ENCODE results near the gene FGF14. TPM values are rescaled to one million over a fixed set of nuclear protein-coding genes. Genes with fewer than 3 reads are reported as not detected.

The FGF14 gene
- total and polyA plus RNA-seq, 2 donors from 2014 or later = 0.47 to 3.3 TPM

DNA sequence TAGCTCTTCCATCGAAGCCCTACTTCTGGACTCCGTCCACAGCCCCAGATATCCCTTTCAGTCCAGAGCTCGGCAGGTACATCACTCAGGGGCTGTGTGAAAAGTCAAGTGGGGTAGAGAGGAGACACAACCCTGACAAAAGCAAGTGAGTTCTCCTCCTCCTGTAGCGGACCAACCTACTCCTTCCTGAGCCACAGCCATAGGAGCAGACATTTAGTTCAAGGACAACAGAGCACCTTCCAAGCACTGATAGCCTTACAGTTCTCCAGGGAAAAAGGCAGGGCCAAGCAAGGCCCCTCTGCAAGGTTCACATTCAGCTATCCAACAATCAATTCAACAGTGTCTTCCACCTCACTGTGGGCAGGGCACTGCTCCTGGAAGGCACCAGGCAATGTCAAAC is 89.0 kb downstream of the FGF14 start:
- Histone ChIP-seq H3K27ac (ENCODE audit: low read depth in 2 of 2, low read length in 2 of 2) (no peak overlapping the region), H3K36me3 (ENCODE audit: control insufficient read depth in 2 of 3, insufficient read depth in 3 of 3, low read length in 3 of 3) (no peaks in the 10 kb centered on the region), H3K9ac (ENCODE audit: low read length in 3 of 3) (no peak overlapping the region), H3K4me1 (ENCODE audit: control insufficient read depth in 2 of 3, insufficient read depth in 2 of 3, low read depth in 1 of 3, low read length in 3 of 3) (no peaks in the 10 kb centered on the region), H3K9me3 (ENCODE audit: control insufficient read depth in 2 of 3, insufficient read depth in 1 of 3, low read length in 3 of 3) (no peaks in the 10 kb centered on the region), H3K4me3 (ENCODE audit: low read length in 3 of 3) (no peak overlapping the region), H3K27me3 (ENCODE audit: control insufficient read depth, insufficient read depth, low read length) (no peaks in the 10 kb centered on the region)
- DNase-seq = peak in 1 of 5 donors; percentile 29
- TF ChIP-seq, protein P1, sequence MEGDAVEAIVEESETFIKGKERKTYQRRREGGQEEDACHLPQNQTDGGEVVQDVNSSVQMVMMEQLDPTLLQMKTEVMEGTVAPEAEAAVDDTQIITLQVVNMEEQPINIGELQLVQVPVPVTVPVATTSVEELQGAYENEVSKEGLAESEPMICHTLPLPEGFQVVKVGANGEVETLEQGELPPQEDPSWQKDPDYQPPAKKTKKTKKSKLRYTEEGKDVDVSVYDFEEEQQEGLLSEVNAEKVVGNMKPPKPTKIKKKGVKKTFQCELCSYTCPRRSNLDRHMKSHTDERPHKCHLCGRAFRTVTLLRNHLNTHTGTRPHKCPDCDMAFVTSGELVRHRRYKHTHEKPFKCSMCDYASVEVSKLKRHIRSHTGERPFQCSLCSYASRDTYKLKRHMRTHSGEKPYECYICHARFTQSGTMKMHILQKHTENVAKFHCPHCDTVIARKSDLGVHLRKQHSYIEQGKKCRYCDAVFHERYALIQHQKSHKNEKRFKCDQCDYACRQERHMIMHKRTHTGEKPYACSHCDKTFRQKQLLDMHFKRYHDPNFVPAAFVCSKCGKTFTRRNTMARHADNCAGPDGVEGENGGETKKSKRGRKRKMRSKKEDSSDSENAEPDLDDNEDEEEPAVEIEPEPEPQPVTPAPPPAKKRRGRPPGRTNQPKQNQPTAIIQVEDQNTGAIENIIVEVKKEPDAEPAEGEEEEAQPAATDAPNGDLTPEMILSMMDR (IDR thresholded peaks at IDR 0.05; ENCODE audit: borderline replicate concordance, extremely low read depth, insufficient read depth) = no peak
- intact Hi-C loops (cut with DNase I) = no loop called here
- no peak for FAIRE-seq

DNA sequence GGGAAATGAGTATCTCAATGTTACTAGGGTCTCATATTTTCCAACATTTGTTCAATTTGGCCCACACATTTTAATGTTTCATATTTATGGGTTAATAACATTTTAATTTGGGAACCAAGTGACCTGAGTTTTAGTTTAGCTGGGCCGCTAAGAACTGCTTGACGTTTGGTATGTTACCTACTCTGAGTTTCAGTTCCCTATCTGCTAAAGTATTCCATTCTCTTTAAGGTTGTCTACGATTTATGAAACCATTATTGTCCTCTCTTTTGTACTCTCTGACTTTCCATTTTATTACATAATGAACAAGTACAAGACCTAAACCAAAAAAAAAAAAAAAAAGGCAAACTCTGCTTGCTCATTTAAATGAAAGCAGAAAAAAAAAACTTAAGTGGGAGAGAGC is 89.9 kb downstream of the FGF14 start:
- TF ChIP-seq, protein P1 (IDR thresholded peaks at IDR 0.05; ENCODE audit: borderline replicate concordance, extremely low read depth, insufficient read depth) = no peak
- Histone ChIP-seq H3K27ac (ENCODE audit: low read depth in 2 of 2, low read length in 2 of 2) (no peak overlapping the region), H3K36me3 (ENCODE audit: control insufficient read depth in 2 of 3, insufficient read depth in 3 of 3, low read length in 3 of 3) (no peaks in the 10 kb centered on the region), H3K27me3 (ENCODE audit: control insufficient read depth, insufficient read depth, low read length) (no peaks in the 10 kb centered on the region), H3K9ac (ENCODE audit: low read length in 3 of 3) (no peak overlapping the region), H3K4me3 (ENCODE audit: low read length in 3 of 3) (no peak overlapping the region), H3K9me3 (ENCODE audit: control insufficient read depth in 2 of 3, insufficient read depth in 1 of 3, low read length in 3 of 3) (no peaks in the 10 kb centered on the region), H3K4me1 (ENCODE audit: control insufficient read depth in 2 of 3, insufficient read depth in 2 of 3, low read depth in 1 of 3, low read length in 3 of 3) (no peaks in the 10 kb centered on the region)
- DNase-seq (no peak), FAIRE-seq (no peak)
- intact Hi-C loops (cut with DNase I) = no loop called here

DNA sequence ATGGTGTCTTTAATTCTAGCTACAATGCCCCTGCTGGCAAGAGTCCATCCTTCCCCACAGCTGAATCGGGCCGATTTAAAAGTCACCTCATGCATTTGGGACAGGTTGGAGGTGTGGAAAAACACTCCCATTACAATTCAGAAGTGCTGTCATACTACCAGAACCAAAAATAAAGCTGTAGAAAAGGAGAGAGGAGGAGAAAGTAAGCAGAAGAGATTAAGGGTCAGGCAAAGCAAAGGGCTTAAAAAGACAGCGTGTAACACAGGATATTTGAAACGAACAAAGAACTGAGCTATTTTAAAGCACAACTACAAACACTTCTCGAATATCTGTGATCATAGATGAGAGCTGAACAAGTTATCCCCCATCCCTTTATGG is 90.4 kb downstream of the FGF14 start:
- H3K36me3 ChIP-seq (ENCODE audit: control insufficient read depth in 2 of 3, insufficient read depth in 3 of 3, low read length in 3 of 3) = no peaks in the 10 kb centered on the region
- no peak overlapping the region for H3K4me3 ChIP-seq (ENCODE audit: low read length in 3 of 3)
- FAIRE-seq = no peak
- no peaks in the 10 kb centered on the region for H3K4me1 ChIP-seq (ENCODE audit: control insufficient read depth in 2 of 3, insufficient read depth in 2 of 3, low read depth in 1 of 3, low read length in 3 of 3)
- intact Hi-C loops (cut with DNase I) = no loop called here
- TF ChIP-seq, protein P1 (IDR thresholded peaks at IDR 0.05; ENCODE audit: borderline replicate concordance, extremely low read depth, insufficient read depth) = no peak
- H3K9ac ChIP-seq (ENCODE audit: low read length in 3 of 3) = no peak overlapping the region
- no peaks in the 10 kb centered on the region for H3K27me3 ChIP-seq (ENCODE audit: control insufficient read depth, insufficient read depth, low read length)
- no peak for DNase-seq
- no peak overlapping the region for H3K27ac ChIP-seq (ENCODE audit: low read depth in 2 of 2, low read length in 2 of 2)
- H3K9me3 ChIP-seq (ENCODE audit: control insufficient read depth in 2 of 3, insufficient read depth in 1 of 3, low read length in 3 of 3) = no peaks in the 10 kb centered on the region

DNA sequence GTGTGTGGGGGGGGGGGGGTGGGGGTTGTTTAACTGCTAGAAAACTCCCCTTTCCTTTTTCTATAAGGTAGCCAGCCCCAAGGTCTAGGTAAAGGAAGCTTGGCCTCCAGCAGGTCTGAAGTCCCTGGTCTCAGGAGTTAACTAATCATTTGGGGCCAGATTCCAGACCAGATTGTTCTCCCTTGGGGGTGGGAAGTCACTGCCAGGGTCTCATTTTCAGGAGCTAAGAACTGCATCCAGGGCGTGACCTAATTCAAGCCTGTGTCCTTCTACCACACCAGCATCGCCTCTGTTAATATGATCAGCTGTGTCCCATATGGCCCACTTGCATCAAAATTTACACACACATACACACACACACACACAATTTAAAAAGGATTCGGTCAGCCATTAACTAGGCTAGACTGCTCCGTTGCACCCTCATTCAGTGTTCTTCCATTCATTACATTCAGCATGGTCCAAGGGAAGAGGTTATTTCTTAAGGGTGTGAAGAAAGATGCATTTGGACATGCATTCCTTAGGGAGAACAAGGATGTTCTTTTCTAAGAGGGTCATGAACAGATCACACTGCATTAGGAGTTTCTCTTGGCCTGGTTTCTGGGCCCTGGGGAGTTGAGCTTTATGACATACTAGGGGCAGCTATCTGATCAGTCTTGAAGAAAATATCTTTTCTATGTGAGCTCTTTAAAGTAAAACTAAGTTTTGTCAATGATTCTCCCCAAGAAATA is 91.0 kb downstream of the FGF14 start:
- Histone ChIP-seq H3K9me3 (ENCODE audit: control insufficient read depth in 2 of 3, insufficient read depth in 1 of 3, low read length in 3 of 3) (no peaks in the 10 kb centered on the region), H3K27ac (ENCODE audit: low read depth in 2 of 2, low read length in 2 of 2) (no peak overlapping the region), H3K4me3 (ENCODE audit: low read length in 3 of 3) (no peak overlapping the region), H3K36me3 (ENCODE audit: control insufficient read depth in 2 of 3, insufficient read depth in 3 of 3, low read length in 3 of 3) (no peaks in the 10 kb centered on the region), H3K4me1 (ENCODE audit: control insufficient read depth in 2 of 3, insufficient read depth in 2 of 3, low read depth in 1 of 3, low read length in 3 of 3) (no peaks in the 10 kb centered on the region), H3K9ac (ENCODE audit: low read length in 3 of 3) (no peak overlapping the region), H3K27me3 (ENCODE audit: control insufficient read depth, insufficient read depth, low read length) (no peaks in the 10 kb centered on the region)
- DNase-seq (no peak), FAIRE-seq (no peak)
- intact Hi-C loops (cut with DNase I) = no loop called here
- TF ChIP-seq, protein P1 (IDR thresholded peaks at IDR 0.05; ENCODE audit: borderline replicate concordance, extremely low read depth, insufficient read depth) = no peak

Measured in kidney (tissue), 14 donors.